H1 (cell line): ENCODE data around the gene RSPO1. TPM values are rescaled to one million over a fixed set of nuclear protein-coding genes. Genes with fewer than 3 reads are reported as not detected.

ENCODE experiments used
- ATF3 ChIP-seq: IDR thresholded peaks from 2 replicates; pipeline ENCODE4 v1.6.1; 2011; ENCODE audit warnings: low read depth, mild to moderate bottlenecking, low read length; ENCODE audit not compliant: insufficient read depth
- CHD1 ChIP-seq: IDR thresholded peaks from 2 replicates; pipeline ENCODE4 v1.6.1; 2012; ENCODE audit warnings: low read depth, low read length, improper control_type of control experiment
- E2F6 ChIP-seq: IDR thresholded peaks from 2 replicates; pipeline ENCODE4 v1.6.1; 2012; ENCODE audit warnings: inconsistent platforms
- EZH2 ChIP-seq: fragments of 200-600 bp; sonication (generic); IDR thresholded peaks from 2 replicates; pipeline ENCODE4 v1.7.1; 2012; ENCODE audit warnings: low read depth, mild to moderate bottlenecking, moderate library complexity, low read length, inconsistent platforms; ENCODE audit not compliant: severe bottlenecking
- GABPA ChIP-seq: IDR thresholded peaks from 2 replicates; pipeline ENCODE4 v1.6.1; 2011; ENCODE audit warnings: mild to moderate bottlenecking, low read length, moderate library complexity, borderline replicate concordance; ENCODE audit not compliant: insufficient read depth
- JUND ChIP-seq: IDR thresholded peaks from 2 replicates; pipeline ENCODE4 v1.6.1; 2011; ENCODE audit warnings: mild to moderate bottlenecking, improper control_type of control experiment, low read length
- KDM5A ChIP-seq: fragments of 200-600 bp; IDR thresholded peaks from 2 replicates; pipeline ENCODE4 v1.7.1; 2012; ENCODE audit warnings: mild to moderate bottlenecking, low read length, inconsistent platforms, mixed read lengths
- RAD21 ChIP-seq, 2 experiments: IDR thresholded peaks in 1 of 2; conservative IDR thresholded peaks in 1 of 2; 2 replicates each; pipeline ENCODE4 v1.6.1; 2011; ENCODE audit warnings: low read depth in 2 of 2, low read length in 2 of 2, improper control_type of control experiment in 1 of 2, inconsistent platforms in 1 of 2, mild to moderate bottlenecking in 1 of 2, moderate library complexity in 1 of 2
- RBBP5 ChIP-seq: IDR thresholded peaks from 2 replicates; pipeline ENCODE4 v1.7.1; 2012; ENCODE audit warnings: low read depth, mild to moderate bottlenecking, inconsistent platforms, low read length, moderate library complexity, borderline replicate concordance
- SP2 ChIP-seq: IDR thresholded peaks from 2 replicates; pipeline ENCODE4 v1.6.1; 2012; ENCODE audit warnings: mild to moderate bottlenecking, low read length, inconsistent platforms
- polyA plus RNA-seq, 7 experiments: library from polyadenylated mRNA; depleted of rRNA in 3 of 7; stranded (reverse) in 5 of 7; unstranded in 2 of 7; fragments of >200 nt in 5 of 7; fragments of 200-250 nt in 2 of 7; gene quantifications; 1 replicate in 5 of 7; 2 replicates in 1 of 7; 4 replicates in 1 of 7; pipeline versions ENCODE4 v1.2.1 to v1.2.3, GENCODE V29; 2011 to 2013; ENCODE audit warnings: missing spikeins in 2 of 7, mixed read lengths in 2 of 7
- total RNA-seq: library from RNA; stranded (reverse); fragmentation: NEBNext Ultra II Directional; extraction: Animal tissue kit (Norgen Biotek cat#: 25700); gene quantifications from 2 replicates; pipeline ENCODE4 v1.2.1, GENCODE V29; 2021

RSPO1 gene
- total and polyA plus RNA-seq, 2 of the 8 experiments (the other 6 are each of a cell fraction or from before 2014, with no cell fraction given) = 0.39 TPM; not detected in 1

GRCh38 chr1:37606481-37607263 lies 28.0 kb downstream of the RSPO1 start (continued):
- TF ChIP-seq RAD21 (IDR thresholded peaks at IDR 0.05 in 1 of 2, conservative IDR thresholded peaks at IDR 0.05 in 1 of 2; ENCODE audit: low read depth in 2 of 2, low read length in 2 of 2) (no peak), SP2 (no peak), GABPA (no peak), E2F6 (no peak), CHD1 (no peak), KDM5A (no peak), EZH2 (no peak), RBBP5 (no peak), ATF3 (no peak), JUND (no peak)
